ENCODE measurements around the gene DSC2. TPM values are rescaled to one million over a fixed set of nuclear protein-coding genes. Genes with fewer than 3 reads are reported as not detected.

DSC2 gene
- total RNA-seq, 2 donors from 2014 or later = 8.9 to 9.3 TPM

DNA sequence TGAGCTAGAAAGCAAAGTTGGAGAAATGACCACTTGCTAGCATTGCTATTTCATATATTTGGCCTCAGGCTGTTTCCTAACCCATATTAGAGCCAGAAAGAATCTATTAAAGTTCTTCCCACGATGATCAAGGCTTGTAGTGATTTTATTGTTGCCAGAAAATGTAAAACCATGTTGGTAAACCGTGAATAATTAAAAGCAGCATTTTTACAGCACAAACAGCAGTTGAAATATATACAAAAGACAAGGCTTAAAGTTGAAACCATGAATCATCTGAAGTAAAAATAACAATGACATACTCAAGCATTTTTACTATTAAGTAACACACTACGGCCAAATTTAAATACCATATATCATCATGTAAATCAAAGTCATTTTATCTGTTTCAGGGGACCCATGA, 32.0 kb downstream of the DSC2 start:
- no peak for ATAC-seq
- TF ChIP-seq, protein P1, sequence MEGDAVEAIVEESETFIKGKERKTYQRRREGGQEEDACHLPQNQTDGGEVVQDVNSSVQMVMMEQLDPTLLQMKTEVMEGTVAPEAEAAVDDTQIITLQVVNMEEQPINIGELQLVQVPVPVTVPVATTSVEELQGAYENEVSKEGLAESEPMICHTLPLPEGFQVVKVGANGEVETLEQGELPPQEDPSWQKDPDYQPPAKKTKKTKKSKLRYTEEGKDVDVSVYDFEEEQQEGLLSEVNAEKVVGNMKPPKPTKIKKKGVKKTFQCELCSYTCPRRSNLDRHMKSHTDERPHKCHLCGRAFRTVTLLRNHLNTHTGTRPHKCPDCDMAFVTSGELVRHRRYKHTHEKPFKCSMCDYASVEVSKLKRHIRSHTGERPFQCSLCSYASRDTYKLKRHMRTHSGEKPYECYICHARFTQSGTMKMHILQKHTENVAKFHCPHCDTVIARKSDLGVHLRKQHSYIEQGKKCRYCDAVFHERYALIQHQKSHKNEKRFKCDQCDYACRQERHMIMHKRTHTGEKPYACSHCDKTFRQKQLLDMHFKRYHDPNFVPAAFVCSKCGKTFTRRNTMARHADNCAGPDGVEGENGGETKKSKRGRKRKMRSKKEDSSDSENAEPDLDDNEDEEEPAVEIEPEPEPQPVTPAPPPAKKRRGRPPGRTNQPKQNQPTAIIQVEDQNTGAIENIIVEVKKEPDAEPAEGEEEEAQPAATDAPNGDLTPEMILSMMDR (IDR thresholded peaks at IDR 0.05) = no peak
- no peak for TF ChIP-seq POLR2A (IDR thresholded peaks at IDR 0.05)
- intact Hi-C loops (cut with DNase I) = no loop called here
- H3K36me3 ChIP-seq (replicated peaks in 1 of 2; ENCODE audit: insufficient read depth in 1 of 2, low read depth in 2 of 2) = peaks cover 7 to 11% of the 10 kb centered on the region in 2 donors
- H3K27ac ChIP-seq = no peak overlapping the region
- no peak overlapping the region for H3K4me3 ChIP-seq
- no peak for DNase-seq
- H3K4me1 ChIP-seq = no peaks in the 10 kb centered on the region
- H3K9me3 ChIP-seq = no peaks in the 10 kb centered on the region
- WGBS, 2 donors = 73 to 77% methylated on average over 3 of the region's 3 CpGs
- no peaks in the 10 kb centered on the region for H3K27me3 ChIP-seq

DNA sequence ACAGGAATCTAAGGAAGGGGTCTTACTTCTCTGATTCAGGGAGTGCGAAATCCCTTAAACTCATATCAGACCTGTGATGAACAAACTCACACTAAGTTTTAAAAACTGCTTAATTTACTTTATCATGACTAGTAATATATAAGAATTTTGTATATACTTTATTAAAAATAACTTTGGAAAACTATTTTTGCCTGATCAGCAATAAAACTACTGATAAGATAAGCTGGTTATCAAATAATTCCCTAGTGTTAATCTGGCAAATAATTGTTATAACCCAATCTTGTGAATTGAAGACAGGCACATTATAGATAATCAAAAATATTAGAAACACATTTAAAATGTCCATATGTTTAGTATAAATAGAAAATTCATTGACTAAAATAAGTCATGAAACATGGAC, 36.0 kb downstream of the DSC2 start:
- 100% methylated on average over 1 of the region's 1 CpG for WGBS, 2 donors
- H3K4me3 ChIP-seq = no peak overlapping the region
- no peaks in the 10 kb centered on the region for H3K4me1 ChIP-seq
- H3K27me3 ChIP-seq = no peaks in the 10 kb centered on the region
- no peak for ATAC-seq
- peaks cover 7 to 9% of the 10 kb centered on the region in 2 donors for H3K36me3 ChIP-seq (replicated peaks in 1 of 2; ENCODE audit: insufficient read depth in 1 of 2, low read depth in 2 of 2)
- no peaks in the 10 kb centered on the region for H3K9me3 ChIP-seq
- no peak overlapping the region for H3K27ac ChIP-seq
- DNase-seq = no peak
- intact Hi-C loops (cut with DNase I) = no loop called here
- TF ChIP-seq, protein P1 (IDR thresholded peaks at IDR 0.05) = no peak
- TF ChIP-seq POLR2A (IDR thresholded peaks at IDR 0.05) = no peak

DNA sequence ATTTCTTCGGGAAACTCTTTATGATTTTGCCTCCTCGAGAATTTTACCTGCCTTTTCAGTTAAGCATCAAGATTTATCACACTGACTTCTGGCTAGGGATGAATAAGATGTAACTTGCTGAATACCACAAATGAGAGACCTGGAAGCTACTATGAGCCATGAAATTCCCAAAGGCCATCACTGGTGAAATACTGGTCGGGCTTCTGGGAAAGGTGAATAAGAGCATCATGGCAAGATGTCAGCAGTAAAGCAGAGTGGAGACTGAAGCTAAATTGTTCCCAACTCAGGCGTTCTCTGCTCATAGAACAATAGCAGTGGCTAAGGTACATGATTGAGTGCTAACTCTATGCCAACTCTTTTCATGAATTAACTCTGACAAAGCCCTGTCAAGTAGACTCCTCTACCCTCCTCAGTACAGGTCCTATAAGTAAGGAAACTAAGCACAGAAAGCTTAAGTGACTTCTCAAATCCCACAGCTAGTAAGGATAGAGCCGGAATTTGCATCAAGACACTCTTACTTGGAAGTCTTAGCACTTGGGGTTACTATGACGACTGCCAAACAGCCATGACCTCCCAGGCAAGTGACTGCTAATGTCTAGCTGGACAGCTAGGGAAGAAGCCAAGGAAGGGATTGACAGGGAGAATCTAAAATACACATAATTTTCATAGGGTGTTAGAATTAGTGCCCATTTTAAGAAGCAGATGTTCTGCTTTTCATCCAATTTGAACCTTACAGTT, 37.0 kb downstream of the DSC2 start:
- no peak overlapping the region for H3K27ac ChIP-seq
- no peaks in the 10 kb centered on the region for H3K4me1 ChIP-seq
- TF ChIP-seq, protein P1 (IDR thresholded peaks at IDR 0.05) = no peak
- no peak for TF ChIP-seq POLR2A (IDR thresholded peaks at IDR 0.05)
- ATAC-seq (no peak), DNase-seq (no peak)
- H3K9me3 ChIP-seq = no peaks in the 10 kb centered on the region
- no peaks in the 10 kb centered on the region for H3K27me3 ChIP-seq
- intact Hi-C loops (cut with DNase I) = no loop called here
- WGBS, 2 donors = 89 to 90% methylated on average over 6 of the region's 6 CpGs
- H3K4me3 ChIP-seq = no peak overlapping the region
- peaks cover 5 to 7% of the 10 kb centered on the region in 2 donors for H3K36me3 ChIP-seq (replicated peaks in 1 of 2; ENCODE audit: insufficient read depth in 1 of 2, low read depth in 2 of 2)

DNA sequence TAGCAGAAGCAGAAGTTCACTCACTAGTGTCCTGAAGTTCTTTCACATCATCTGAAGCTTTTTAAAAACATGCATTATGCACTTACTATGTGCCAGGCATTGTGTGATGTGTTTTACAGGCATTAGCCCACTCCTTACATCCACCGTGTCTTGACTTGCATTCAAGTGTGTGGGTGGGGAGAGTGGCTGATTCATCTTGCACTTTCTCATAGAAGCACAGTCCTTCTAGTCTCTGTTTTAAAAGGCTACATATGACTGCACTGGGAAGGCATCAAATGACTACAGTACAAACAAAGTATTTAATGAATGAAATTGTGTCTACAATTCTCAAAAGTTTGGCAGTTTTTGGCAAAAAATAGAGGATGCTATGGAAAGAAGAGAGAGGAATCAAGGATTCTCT, 38.1 kb downstream of the DSC2 start:
- TF ChIP-seq, protein P1 (IDR thresholded peaks at IDR 0.05) = no peak
- TF ChIP-seq POLR2A (IDR thresholded peaks at IDR 0.05) = no peak
- Histone ChIP-seq H3K4me1 (no peaks in the 10 kb centered on the region), H3K27me3 (no peaks in the 10 kb centered on the region), H3K4me3 (no peak overlapping the region), H3K27ac (no peak overlapping the region), H3K36me3 (replicated peaks in 1 of 2; ENCODE audit: insufficient read depth in 1 of 2, low read depth in 2 of 2) (peaks cover 3 to 5% of the 10 kb centered on the region in 2 donors), H3K9me3 (no peaks in the 10 kb centered on the region)
- intact Hi-C loops (cut with DNase I) = no loop called here
- no peak for DNase-seq
- WGBS, 2 donors = 82 to 84% methylated on average over 1 of the region's 1 CpG
- ATAC-seq = no peak

DNA sequence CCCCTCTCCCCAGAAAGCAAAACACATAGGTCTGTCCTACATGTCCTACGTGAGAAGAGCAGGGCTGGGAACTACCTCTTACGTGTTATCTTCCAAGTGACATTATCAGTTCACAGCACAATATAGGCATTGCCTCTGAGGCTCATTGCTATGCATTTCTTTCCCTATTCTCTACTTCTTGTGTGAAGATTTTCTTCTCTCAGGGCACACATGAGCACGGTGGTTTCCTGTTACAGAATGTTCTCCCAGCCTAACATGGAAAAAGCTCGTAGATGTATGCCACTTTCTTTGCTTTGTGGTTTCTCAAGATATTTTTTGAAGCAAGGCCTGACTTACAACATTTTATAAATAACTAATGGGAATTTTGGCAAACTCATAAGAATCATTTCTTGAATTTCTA, 40.3 kb downstream of the DSC2 start:
- Histone ChIP-seq H3K27me3 (no peaks in the 10 kb centered on the region), H3K4me1 (no peaks in the 10 kb centered on the region), H3K4me3 (no peak overlapping the region), H3K36me3 (replicated peaks in 1 of 2; ENCODE audit: insufficient read depth in 1 of 2, low read depth in 2 of 2) (no peaks in the 10 kb centered on the region), H3K9me3 (no peaks in the 10 kb centered on the region), H3K27ac (no peak overlapping the region)
- DNase-seq (no peak), ATAC-seq (no peak)
- intact Hi-C loops (cut with DNase I) = no loop called here
- TF ChIP-seq POLR2A (IDR thresholded peaks at IDR 0.05) = no peak
- TF ChIP-seq, protein P1 (IDR thresholded peaks at IDR 0.05) = no peak
- 34 to 46% methylated on average over 4 of the region's 4 CpGs for WGBS, 2 donors

All from body of pancreas (tissue), 4 donors.